HUDEP-2 (cell line): Measurements from ENCODE around the gene TMEM202.
"Not testable (repeated sequence)": the region's sequence is repeated elsewhere in the genome, so short reads cannot be mapped to it uniquely, and the experiment has no call there.

Source experiments
- DNase-seq, 76 experiments: peaks; one replicate each; lab custom pipeline; 2025; ENCODE audit not compliant: unreplicated experiment in 76 of 76; lab: John Stamatoyannopoulos, UW

TMEM202 gene

GRCh38 chr15:72398648-72399047 is 543 bp downstream of the TMEM202 start:
- DNase-seq, result no peak

- DNase-seq, result no peak
Measured at GRCh38 chr15:72402726-72403125, 4.6 kb downstream of the TMEM202 start.

- no peak for DNase-seq
Measured at GRCh38 chr15:72404356-72404755, 6.3 kb downstream of the TMEM202 start.

GRCh38 chr15:72404841-72405240 is 6.7 kb downstream of the TMEM202 start:
- no peak for DNase-seq

GRCh38 chr15:72406936-72407335 is 8.8 kb downstream of the TMEM202 start:
- no peak for DNase-seq

GRCh38 chr15:72411111-72411510 is 13.0 kb downstream of the TMEM202 start:
- DNase-seq, result no peak

GRCh38 chr15:72411544-72411943 is 13.4 kb downstream of the TMEM202 start:
- no peak for DNase-seq

- not testable (repeated sequence) for DNase-seq
Measured at GRCh38 chr15:72413337-72413736, 15.2 kb downstream of the TMEM202 start.

GRCh38 chr15:72415304-72415703 is 17.2 kb downstream of the TMEM202 start:
- DNase-seq, result no peak

- not testable (repeated sequence) for DNase-seq
Measured at GRCh38 chr15:72419768-72420167, 21.7 kb downstream of the TMEM202 start.

- DNase-seq, result no peak
Measured at GRCh38 chr15:72420576-72420975, 22.5 kb downstream of the TMEM202 start.

- no peak for DNase-seq
Measured at GRCh38 chr15:72421484-72421883, 23.4 kb downstream of the TMEM202 start.

- no peak for DNase-seq
Measured at GRCh38 chr15:72423256-72423655, 25.2 kb downstream of the TMEM202 start.

- DNase-seq, result no peak
Measured at GRCh38 chr15:72426753-72427152, 28.6 kb downstream of the TMEM202 start.

GRCh38 chr15:72437650-72438316 is 39.7 kb downstream of the TMEM202 start:
- DNase-seq, result no peak

GRCh38 chr15:72442848-72443247 is 44.7 kb downstream of the TMEM202 start:
- not testable (repeated sequence) for DNase-seq

- DNase-seq, result no peak
Measured at GRCh38 chr15:72445426-72445825, 47.3 kb downstream of the TMEM202 start.

GRCh38 chr15:72450805-72451204 is 52.7 kb downstream of the TMEM202 start:
- DNase-seq, result no peak

- no peak for DNase-seq
Measured at GRCh38 chr15:72451224-72451623, 53.1 kb downstream of the TMEM202 start.

- DNase-seq, result no peak
Measured at GRCh38 chr15:72456684-72457083, 58.6 kb downstream of the TMEM202 start.
